Stimulated activated CD8-positive, alpha-beta memory T cell treated with anti-CD3 and anti-CD28 coated beads, Interleukin-12 subunit alpha, Interleukin-12 subunit beta, amount 100 ng/mL, for 24 hours (primary cell): Measurements from ENCODE around the gene CIAO2B.
"Not testable (repeated sequence)": the region's sequence is repeated elsewhere in the genome, so short reads cannot be mapped to it uniquely, and the experiment has no call there.

ENCODE experiments used
- DNase-seq: peaks from one replicate; pipeline ENCODE4 v3.0.0-alpha.2; 2020; ENCODE audit errors: extremely low read depth

The CIAO2B gene

DNA sequence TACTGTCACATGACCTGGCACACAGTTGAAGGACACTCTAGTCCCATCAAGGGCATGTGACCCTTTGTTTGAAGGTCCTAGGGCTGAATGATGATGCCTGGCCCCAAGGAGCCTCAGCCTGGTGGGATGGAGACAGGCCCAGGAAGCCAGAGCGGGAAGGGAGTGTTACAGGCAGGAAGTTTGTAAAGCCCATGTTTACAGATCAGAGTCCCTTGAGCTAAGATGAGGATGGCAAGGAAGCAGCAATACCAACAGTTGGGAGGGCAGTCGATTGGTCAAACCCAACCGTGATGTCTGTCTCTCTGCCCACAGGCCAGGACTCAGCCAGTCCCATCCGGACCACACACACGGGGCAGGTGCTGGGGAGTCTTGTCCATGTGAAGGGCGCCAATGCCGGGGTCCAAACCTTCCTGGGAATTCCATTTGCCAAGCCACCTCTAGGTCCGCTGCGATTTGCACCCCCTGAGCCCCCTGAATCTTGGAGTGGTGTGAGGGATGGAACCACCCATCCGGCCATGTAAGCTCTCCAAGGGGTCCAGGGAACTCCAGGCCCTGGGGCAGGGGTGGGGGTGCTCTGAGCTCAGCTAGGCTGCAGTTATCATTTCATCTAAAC is 3.6 kb upstream of the CIAO2B start:
- DNase-seq: no peak

DNA sequence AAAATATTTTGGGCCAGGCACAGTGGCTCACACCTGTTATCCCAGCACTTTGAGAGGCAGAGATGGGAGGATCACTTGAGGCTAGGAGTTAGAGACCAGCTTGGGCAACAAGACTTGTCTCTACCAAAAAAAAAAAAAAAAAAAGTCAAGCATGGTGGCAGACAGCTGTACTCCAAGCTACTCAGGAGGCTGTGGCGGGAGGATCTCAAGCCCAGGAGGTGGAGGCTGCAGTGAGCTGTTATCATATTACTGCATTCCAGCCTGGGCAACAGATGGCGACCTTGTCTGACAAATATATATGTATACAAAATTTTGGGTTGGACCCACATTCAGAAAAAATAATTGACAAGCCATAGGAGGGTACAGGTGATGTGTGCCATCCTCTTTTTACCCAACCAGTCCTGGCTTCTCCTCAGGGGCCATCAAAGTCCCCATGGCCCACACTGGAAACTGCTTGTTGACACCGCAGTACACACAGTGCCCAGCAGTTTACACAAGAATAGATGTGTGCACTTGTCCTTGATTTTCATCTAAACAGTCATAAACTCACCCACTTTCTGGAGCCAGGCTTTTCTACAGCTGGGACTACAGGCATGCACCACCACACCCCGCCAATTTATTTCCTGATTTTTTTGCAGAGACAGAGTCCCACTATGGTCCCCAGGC is 2.8 kb upstream of the CIAO2B start:
- no peak for DNase-seq

DNA sequence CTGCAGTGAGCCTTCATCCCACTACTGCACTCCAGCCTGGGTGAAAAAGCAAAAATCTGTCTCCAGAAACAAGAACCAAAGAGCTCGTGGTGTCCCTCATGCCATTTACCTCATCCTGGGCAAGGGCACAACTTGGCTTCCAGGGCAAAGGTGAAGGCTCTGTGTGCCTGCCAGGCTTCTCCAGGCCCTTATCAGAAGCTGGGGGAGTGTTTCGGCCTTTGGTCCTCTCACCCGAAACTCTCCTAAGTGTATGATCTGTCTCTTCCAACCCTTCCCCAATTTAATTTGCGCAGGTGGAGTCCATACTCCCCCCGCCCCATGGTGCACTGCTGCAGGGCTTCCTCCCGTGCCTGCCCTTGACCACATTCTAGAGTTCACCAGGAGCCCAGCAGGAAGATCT is 2.3 kb upstream of the CIAO2B start:
- no peak for DNase-seq

DNA sequence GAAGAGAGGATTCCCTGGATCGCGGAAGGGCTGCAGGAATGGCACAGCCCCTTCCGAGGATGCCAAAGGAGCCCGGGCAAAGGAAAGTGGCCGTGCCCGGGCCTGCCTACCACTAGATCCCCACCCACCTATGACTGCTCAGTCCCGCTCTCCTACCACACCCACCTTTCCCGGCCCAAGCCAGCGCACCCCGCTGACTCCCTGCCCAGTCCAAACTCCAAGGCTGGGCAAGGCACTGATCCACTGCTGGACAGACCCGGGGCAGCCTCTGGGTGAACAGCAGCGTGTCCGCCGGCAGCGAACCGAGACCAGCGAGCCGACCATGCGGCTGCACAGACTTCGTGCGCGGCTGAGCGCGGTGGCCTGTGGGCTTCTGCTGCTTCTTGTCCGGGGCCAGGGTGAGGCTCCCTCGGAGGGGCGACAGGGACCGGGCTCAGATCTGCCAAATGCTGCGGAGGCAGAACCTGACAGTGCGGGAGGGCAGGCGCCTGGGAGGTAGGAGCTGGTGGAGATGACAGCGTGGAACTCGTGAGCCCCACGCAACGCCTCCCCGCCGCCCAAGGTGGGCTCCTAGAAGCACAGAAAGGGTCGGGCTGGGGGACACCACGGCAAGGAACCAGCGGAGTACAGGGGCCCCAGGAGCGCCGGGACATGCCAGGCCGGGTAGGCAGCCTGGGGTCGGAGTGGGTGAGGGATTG is 1.3 kb upstream of the CIAO2B start, which contains the start of gene CES2:
Gene CES2, plus strand, starts transcription at position 203 of the 698 bp plus-strand sequence. Its CDS starts 120 bp downstream, at position 323.
- no peak for DNase-seq

DNA sequence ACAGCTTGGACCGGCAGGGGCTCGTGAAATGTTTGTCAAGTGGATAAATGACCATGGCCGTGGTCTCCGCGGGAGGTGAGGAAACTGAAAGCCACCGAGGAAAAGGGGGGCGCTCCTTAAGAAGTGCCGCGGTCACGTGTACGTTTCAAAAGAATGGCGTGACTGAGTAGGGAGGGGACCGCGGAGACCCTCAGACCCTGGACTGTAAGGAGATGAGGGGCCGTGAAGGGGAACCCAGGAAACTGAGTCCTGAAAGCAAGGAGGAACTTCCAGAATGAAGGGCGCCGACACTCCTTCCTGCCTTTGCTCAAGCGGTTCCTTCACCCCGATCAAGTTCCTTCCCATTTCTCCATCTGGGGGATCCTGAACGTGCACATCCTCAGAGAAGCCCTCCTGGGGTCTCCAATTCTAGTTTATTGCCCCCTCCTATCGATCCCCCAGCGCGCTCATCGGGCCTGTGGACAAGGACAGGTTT is 674 bp upstream of the CIAO2B start:
- DNase-seq: not testable (repeated sequence)

DNA sequence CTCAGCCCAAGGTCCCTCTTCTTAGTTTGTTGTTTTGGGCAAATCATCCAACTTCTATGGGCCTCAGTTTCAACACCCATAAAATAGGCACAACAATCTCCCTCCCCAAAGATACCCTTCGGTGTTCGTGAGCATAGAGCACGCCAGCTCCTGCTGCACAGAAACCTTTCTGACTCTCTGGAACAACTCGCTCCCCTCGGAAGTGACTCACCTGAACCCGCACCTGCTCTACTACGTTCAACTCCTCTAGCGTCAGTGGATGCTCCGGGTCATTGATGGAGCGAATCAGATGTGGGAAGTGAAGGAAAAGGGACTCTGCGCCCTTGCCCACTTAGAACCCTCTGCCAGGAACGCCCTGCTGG is 445 bp downstream of the CIAO2B start:
- DNase-seq: no peak

DNA sequence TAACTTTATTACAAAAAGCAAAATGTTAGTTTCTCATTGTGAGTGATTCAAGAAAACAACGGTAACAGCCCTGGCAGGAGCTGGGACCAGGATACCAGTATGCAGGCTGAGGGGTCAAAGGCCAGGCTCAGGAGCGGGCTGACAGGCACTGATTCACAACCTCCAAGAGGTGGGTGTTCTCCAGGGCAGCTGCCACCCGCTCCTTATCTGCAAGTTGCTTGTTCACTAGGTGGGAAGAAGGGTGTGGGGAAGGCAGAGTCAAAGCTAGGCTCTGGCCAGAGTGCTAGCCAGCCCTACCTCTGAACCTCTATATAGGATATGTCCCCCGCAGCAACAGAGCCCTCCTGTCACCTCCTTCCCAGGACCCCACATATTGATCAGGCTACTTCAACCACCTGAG is 2.1 kb downstream of the CIAO2B start:
- no peak for DNase-seq

DNA sequence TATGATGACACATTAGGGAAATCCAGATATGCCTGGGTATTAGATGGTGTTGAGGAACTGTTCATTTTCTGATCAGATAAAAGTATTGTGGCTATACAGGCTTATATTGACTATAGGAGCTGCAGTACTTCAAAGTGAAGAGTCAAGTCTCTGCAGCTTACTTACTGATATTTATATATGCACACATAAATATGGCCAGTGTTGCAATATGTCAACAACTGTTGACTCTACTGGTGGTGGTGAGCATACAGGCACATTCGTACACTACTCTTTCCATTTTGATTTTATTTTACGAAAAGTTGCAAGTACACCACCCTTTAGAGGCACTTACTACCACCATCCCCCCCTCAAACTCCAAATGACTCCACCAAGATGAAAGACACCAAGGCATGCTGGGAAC is 2.5 kb downstream of the CIAO2B start:
- no peak for DNase-seq

DNA sequence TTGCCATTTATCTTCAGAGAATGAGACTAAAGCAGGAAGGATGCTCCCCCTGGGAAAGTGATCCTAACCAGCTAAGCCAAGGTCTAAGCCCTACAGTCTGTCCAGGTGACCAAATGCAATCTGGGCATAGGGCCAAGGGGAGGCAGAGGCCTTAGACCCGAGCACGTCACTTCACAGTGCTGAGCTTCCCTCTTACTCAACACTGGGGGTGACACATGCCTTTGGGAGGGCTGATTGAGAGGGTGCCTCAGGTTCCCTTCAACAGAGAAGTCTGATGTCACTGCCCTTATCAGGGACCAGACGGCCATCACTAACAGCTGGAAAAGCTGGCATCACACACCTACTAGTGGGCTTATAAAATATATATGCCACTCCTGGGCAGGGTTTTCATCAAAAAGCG is 4.0 kb downstream of the CIAO2B start:
- no peak for DNase-seq

DNA sequence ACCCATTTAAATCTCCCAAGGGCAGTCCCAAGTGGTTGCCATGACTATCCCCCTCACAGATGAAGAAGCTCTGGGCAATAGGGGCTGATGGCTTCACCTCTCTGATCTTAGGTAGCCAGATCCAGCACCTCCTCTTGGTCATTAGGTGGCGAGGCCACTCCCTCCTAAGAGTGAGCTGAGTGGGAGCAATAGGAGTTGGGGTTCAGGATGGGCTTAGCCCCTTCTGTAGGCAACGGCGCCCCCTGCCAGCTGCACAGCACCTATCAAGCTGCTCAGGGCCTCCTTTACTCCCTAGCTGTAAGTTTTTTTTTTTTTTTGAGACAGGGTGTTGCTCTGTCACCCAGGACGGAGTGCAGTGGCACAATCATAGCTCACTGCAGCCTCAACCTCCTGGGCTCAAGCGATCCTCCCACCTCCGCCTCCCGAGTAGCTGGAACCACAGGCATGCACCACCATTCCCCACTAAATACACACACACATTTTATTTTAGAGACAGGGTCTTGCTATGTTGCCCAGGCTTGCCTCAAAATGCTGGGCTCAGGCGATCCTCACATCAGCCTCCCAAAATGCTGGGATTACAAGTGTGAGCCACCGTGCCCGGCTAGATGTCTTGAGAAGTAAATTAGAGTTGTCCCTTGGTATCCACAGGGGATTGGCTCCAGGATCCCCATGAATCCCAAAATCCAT is 5.4 kb downstream of the CIAO2B start:
- DNase-seq: no peak

DNA sequence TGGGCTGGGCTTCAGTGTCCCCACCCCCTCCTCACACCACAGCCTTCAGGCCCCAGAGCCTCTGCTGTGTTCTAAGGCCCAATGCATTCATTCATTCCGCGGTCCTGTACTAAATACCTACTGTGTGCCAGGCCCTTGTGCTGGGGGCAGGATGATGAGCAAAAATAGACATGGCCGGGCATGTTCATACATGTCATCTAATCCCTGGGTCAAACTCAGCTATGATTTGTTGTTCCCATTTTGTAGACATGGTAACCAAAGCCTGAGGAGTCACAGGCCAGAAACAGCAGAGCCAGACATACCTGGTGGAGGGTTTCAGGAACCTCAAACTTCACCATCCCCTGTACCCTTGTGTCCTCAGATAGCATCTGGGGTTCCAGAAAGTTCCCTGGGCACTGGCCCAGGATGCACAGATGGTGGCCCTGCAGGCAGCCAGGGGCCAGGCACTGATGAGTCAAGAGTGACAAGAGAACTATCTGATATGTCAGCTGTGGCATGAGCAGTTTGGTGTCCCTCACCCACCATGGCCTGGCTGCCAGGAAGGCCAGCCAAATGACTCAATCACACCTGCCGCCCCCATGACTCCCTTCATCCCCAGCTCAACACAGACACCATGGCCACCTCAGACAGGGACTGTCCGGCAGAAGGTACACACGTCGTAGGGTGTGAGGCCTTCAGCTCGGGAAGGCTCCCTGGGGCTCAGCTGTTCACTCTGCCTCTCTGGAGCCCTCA is 6.1 kb downstream of the CIAO2B start:
- no peak for DNase-seq

DNA sequence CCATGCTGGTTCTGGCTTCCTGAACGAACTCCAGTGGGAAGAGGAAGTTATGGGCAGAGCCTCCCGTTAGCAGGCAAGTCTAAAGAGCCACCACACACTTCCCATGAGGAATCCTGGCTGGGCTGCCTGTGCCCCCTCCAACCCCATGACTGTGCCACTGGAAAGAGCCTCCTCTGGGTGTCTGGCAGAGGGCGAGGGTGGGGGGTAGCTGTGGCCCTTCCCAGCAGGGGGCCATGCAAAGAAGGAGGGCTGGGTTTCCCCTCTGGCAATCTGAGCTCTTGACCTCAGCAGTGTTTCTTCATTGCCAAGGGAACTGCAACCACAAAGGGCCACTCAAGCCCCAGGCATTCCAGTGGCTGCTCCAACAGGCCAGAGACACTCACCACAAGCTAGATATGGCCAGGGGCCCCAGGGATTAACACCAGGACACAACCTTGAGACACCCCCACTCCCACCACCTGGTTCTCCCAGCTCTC is 7.2 kb downstream of the CIAO2B start:
- DNase-seq: no peak

DNA sequence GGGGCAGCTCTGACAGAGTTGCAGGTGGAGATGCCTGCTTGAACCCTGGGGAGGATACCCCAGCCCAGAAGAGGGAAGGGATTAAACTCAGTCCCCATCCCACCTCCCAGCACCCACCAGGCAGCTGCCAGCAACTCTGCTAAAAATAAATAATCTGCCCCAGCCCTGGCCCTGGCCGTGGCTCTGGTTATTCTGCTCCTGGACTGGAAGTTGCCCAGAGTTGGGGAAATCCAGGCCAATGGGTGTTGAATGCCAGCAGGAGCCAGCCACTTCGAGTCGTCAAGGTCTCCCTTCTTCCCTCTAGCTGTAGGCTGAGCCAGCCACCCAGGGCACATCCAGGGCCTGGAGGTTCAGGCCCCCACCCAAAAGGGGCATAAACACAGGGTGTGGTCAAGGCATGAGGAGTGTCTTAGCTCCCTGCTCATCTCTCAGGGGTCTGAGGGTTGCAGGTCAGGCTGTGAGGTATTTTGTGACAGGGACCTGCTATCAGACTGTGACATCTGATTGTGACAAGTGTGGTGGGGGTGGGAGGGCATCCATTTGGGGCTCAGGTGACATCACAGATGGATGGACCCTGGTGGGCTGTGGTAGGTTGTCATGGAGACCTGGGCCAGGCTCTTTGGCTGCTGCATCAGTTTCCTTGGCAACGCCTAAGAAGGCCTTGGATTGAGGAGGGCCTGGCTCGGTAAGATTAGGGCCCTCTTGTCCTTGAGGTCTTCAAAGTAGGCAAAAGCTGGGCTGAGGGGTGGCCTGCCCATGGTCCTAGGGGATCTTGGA is 7.8 kb downstream of the CIAO2B start:
- no peak for DNase-seq

DNA sequence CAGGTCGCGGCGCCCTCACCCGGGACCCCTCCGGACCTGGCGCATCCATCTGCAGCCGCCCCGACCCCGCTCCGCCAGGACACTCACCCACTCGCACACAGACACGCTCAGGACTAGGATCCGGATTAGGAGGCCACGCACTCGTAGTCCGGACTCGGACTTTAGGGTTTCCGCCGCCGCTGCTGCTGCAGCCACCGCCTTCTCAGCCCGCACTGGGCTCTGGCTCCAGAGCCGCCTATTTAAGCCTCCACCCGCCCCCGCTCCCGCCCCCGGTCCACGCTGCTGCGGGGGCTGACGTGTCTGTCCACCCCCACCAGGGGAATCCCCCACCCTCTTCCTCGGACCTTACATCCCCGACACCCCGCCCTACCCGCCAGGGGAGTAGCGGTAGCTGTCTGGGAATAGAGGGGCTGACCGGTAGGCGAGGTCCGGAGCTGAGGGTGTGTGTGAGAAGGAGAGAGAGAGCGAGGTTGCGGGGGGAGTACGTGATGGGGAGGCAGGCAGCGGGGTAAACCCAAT is 8.8 kb downstream of the CIAO2B start, which contains the start of gene RRAD:
Gene RRAD, minus strand, starts transcription at position 214 of the 519 bp plus-strand sequence. CDS start 356 bp downstream, outside the sequence.
- no peak for DNase-seq

DNA sequence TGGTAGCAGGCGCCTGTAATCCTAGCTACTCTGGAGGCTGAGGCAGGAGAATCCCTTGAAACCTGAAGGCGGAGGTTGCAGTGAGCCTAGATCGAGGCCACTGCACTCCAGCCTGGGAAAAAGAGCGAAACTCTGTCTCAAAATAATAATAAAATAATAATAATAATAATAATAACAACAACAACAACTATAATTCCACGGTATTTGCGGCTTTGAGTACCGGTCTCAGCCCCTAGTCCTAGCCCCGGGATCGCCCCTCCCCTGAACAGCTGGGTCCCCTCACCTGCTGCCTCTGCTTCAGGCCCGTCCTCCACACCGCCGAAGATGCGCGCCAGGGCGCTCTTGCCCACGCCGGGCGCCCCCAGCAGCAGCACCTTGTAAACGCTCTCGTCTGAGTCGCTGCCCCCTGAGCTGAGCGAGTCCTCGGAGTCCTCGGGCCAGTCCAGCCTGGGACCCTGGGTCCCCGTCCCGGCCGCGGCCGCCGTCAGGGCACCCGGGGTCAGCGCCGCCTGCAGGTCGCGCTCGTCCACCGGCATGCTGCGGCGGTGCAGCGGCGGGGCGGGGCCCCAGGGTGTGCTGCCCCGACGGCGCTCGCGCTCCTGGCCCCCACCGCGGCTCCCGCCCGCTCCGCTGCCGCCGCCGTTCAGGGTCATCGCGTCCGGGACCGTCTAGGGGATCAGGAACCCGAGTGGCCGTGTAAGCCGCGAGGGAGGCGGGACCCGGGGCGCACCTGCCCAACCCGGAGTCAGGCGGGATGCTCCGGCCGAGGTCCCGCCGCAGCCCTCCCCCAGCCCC is 9.5 kb downstream of the CIAO2B start:
- DNase-seq: no peak

DNA sequence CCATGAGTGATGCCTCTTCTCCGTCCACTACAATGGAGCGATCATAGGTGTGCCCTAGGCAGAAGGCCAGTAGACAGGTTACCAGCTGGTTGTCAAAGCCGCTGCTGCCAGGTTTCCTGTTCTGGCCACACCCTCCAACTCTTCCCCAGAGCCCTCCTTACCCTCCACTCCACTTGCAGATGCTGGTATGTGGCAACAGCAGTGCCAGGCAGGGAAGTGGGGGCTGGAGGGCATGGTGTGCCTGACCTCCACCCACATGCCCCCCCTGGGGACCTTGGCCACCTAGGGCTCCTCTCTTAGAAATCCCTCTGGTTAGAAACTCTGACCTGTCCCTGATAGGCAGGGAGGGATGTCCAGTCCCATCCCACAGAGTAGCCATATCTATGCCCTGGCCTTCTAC is 10.3 kb downstream of the CIAO2B start:
- no peak for DNase-seq

DNA sequence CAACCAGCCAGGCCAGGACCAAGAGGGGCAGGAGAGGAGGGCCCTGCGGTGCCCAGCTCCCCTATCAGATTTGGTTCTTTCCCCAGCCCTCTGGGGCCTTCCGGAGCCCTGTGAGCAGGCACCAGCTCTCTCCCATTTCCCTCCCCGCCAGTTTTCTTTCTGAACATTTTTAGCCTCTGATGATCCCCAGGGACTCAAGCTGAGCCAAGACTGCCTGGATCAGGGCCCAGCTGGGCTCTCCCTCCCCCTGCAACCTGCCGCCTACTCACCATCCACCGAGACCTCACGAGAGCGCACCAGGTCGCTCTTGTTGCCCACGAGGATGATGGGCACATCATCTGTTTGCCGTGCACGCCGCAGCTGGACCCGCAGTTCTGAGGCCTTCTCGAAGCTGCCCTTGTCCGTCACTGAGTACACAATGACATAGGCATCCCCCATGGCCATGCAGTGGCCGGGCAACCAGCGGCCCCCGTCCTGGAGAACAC is 10.9 kb downstream of the CIAO2B start:
- no peak for DNase-seq

DNA sequence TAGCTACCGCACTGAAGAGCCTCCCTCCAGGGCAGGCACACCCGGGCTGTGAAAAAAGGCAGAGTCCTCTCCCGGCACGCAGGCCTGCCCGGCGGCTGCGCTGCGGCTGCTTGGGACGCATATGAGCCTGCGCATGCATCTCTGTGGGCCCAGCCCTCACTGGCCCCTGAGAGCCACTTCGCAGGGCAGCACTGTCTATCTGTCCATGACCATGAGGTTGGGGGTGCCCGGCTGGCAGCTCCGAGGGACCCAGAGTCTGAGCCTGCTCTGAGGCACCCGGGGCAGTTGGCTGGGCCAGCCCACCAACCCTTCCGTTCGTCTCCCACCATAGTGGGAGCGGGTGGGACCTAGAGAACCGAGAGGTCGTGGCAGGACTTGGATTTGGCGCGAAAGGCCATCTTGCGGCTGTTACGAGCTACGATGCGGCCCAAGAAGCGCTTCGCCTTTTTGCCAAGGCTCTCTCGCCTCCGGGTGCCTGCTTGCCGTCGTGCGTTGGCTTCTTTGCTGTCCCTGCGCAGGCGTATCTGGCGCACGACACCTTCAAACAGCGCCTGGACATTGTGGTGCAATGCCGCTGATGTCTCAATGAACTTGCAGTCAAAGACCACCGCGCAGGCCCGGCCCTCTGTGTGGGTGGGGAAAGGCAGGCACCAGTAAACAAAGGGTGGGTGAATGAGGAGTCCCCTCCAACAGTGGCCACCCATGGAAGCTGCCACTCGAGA is 12.3 kb downstream of the CIAO2B start:
- DNase-seq: no peak
